Endothelial cell of umbilical vein (primary cell): ENCODE results near the gene LRRC56. TPM values are rescaled to one million over a fixed set of nuclear protein-coding genes. Genes with fewer than 3 reads are reported as not detected.

Experiments used
- BruUV-seq: library from RNA; stranded (reverse); fragments of 400-500 nt; replicated peaks from 2 replicates; lab custom pipeline; 2021; lab: Mats Ljungman, UMichigan
- CTCF ChIA-PET: fragments of 300-600, 350-600 bp; sonication (Branson Sonifier 250); formaldehyde crosslinking; loops from one replicate; lab custom pipeline; 2021; ENCODE audit warnings: antibody characterized with exemption, inconsistent platforms; lab: Charles Lee
- POLR2A ChIA-PET: fragments of 300-600, 350-600 bp; sonication (Branson Sonifier 250); formaldehyde crosslinking; loops from one replicate; lab custom pipeline; 2021; ENCODE audit warnings: antibody characterized with exemption, inconsistent platforms; lab: Charles Lee
- DNase-seq: peaks from one replicate; pipeline ENCODE4 v3.0.0-alpha.2; 2011; ENCODE audit warnings: low read depth, low spot score
- FAIRE-seq: peaks from 2 replicates; lab custom pipeline; 2011; peaks lifted over from hg19 to GRCh38; lab: Jason Lieb, UNC
- H2AFZ ChIP-seq: 2 replicates; pipeline ENCODE4 v1.6.0; 2012; ENCODE audit warnings: low read depth, low read length, control low read depth, inconsistent platforms
- H3K27ac ChIP-seq: 2 replicates; pipeline ENCODE4 v1.5.1; 2011; ENCODE audit warnings: low read depth, mild to moderate bottlenecking, control low read depth, low read length, moderate library complexity; ENCODE audit not compliant: insufficient read depth
- H3K27me3 ChIP-seq, 2 experiments: 2 replicates each; pipeline versions ENCODE4 v1.6.0 to v1.6.1; 2011; ENCODE audit warnings: low read length in 2 of 2, mixed read lengths in 1 of 2; ENCODE audit not compliant: control insufficient read depth in 2 of 2, insufficient read depth in 2 of 2
- H3K36me3 ChIP-seq, 2 experiments: 2 replicates in 1 of 2; 3 replicates in 1 of 2; pipeline ENCODE4 v1.5.1; 2011; ENCODE audit warnings: low read length in 2 of 2, mild to moderate bottlenecking in 1 of 2, moderate library complexity in 1 of 2; ENCODE audit not compliant: control insufficient read depth in 2 of 2, insufficient read depth in 2 of 2; ENCODE audit errors: extremely low read depth in 1 of 2
- H3K4me1 ChIP-seq: 3 replicates; pipeline ENCODE4 v1.5.1; 2011; ENCODE audit warnings: mild to moderate bottlenecking, low read length; ENCODE audit not compliant: control insufficient read depth, insufficient read depth; ENCODE audit errors: extremely low read depth
- H3K4me2 ChIP-seq: 2 replicates; pipeline ENCODE4 v1.6.1; 2011; ENCODE audit warnings: low read length, control low read depth, mixed read lengths; ENCODE audit not compliant: insufficient read depth
- H3K4me3 ChIP-seq, 3 experiments: fragments of 200-600 bp in 1 of 3; sonication (generic), shearing (Covaris generic) in 1 of 3; replicated peaks in 1 of 3; 2 replicates each; pipeline ENCODE4 v1.5.1; 2011 to 2016; ENCODE audit warnings: control low read depth in 3 of 3, low read length in 3 of 3, mild to moderate bottlenecking in 2 of 3, inconsistent platforms in 1 of 3, low read depth in 1 of 3, moderate library complexity in 1 of 3; ENCODE audit not compliant: insufficient read depth in 1 of 3
- H3K79me2 ChIP-seq: 2 replicates; pipeline ENCODE4 v1.6.0; 2012; ENCODE audit warnings: low read length, inconsistent platforms; ENCODE audit not compliant: control insufficient read depth, insufficient read depth
- H3K9ac ChIP-seq: replicated peaks from 2 replicates; pipeline ENCODE3; 2011; ENCODE audit warnings: low read length, control low read depth; ENCODE audit not compliant: insufficient read depth; ENCODE audit errors: extremely low read depth
- H3K9me1 ChIP-seq: replicated peaks from 3 replicates; pipeline ENCODE4 v1.6.0; 2011; ENCODE audit warnings: mild to moderate bottlenecking, low read length; ENCODE audit not compliant: control insufficient read depth, insufficient read depth; ENCODE audit errors: extremely low read depth
- H3K9me3 ChIP-seq: replicated peaks from 2 replicates; pipeline ENCODE4 v1.5.1; 2012; ENCODE audit warnings: low read length, inconsistent platforms; ENCODE audit not compliant: control insufficient read depth, insufficient read depth
- H4K20me1 ChIP-seq: replicated peaks from 2 replicates; pipeline ENCODE3; 2011; ENCODE audit warnings: mild to moderate bottlenecking, low read length; ENCODE audit not compliant: control insufficient read depth, insufficient read depth; ENCODE audit errors: extremely low read depth
- EZH2 ChIP-seq: IDR thresholded peaks from 2 replicates; pipeline ENCODE4 v1.6.1; 2012; ENCODE audit warnings: borderline replicate concordance, low read depth, mild to moderate bottlenecking, moderate library complexity, low read length, inconsistent platforms; ENCODE audit not compliant: severe bottlenecking
- FOS ChIP-seq: IDR thresholded peaks from 2 replicates; pipeline ENCODE4 v1.6.1; 2011; ENCODE audit warnings: mild to moderate bottlenecking, low read length, moderate library complexity, borderline replicate concordance; ENCODE audit not compliant: insufficient read depth
- GATA2 ChIP-seq: IDR thresholded peaks from 2 replicates; pipeline ENCODE4 v1.7.0; 2011; ENCODE audit warnings: low read depth, mild to moderate bottlenecking, moderate library complexity, mixed read lengths, low read length; ENCODE audit not compliant: insufficient read length, insufficient read depth
- JUN ChIP-seq: IDR thresholded peaks from 2 replicates; pipeline ENCODE4 v1.6.1; 2011; ENCODE audit warnings: borderline replicate concordance, low read depth; ENCODE audit not compliant: insufficient read length, insufficient read depth
- MYC ChIP-seq: IDR thresholded peaks from one replicate; pipeline ENCODE4 v1.6.1; 2011; ENCODE audit warnings: mild to moderate bottlenecking, low read depth, low read length
- POLR2A ChIP-seq: IDR thresholded peaks from 2 replicates; pipeline ENCODE4 v1.6.1; 2012; ENCODE audit warnings: low read depth, mild to moderate bottlenecking, control low read depth, low read length
- POLR2AphosphoS5 ChIP-seq: IDR thresholded peaks from 2 replicates; pipeline ENCODE4 v1.6.1; 2012; ENCODE audit warnings: low read depth, mild to moderate bottlenecking, control low read depth, low read length, moderate library complexity; ENCODE audit not compliant: insufficient read depth
- dilution Hi-C: fragments of 300-500 bp; cut with MboI; formaldehyde crosslinking; loops from one replicate; pipeline ENCODE4 v1.15.0; 2019; ENCODE audit warnings: low sequenced_read_pairs; ENCODE audit not compliant: extremely low pct_ligation_motif_present
- intact Hi-C: fragments of 100-400 bp; cut with micrococcal nuclease; formaldehyde crosslinking; loops from one replicate; pipeline ENCODE4 v1.10.0; 2022
- polyA plus RNA-seq, 4 experiments: library from polyadenylated mRNA; depleted of rRNA in 3 of 4; stranded (reverse) in 3 of 4; unstranded in 1 of 4; fragments of >200 nt; gene quantifications; 2 replicates each; pipeline versions ENCODE4 v1.2.1 to v1.2.3, GENCODE V29; 2011 to 2012; ENCODE audit warnings: missing spikeins in 1 of 4
- total RNA-seq: library from RNA; stranded (reverse); gene quantifications from 2 replicates; pipeline ENCODE4 v1.2.3, GENCODE V29; 2021
- TF ChIP-seq, protein P1 (sequence below): IDR thresholded peaks from 2 replicates; pipeline ENCODE4 v1.6.1; 2011; ENCODE audit not compliant: insufficient read depth, insufficient read length
- TF ChIP-seq, protein P2 (sequence below), 2 donors: IDR thresholded peaks; 1 replicate in 1 of 2; 2 replicates in 1 of 2; pipeline ENCODE4 v1.5.1; 2011; ENCODE audit warnings: low read length in 2 of 2, mild to moderate bottlenecking in 2 of 2, moderate library complexity in 2 of 2, control low read depth in 1 of 2, inconsistent platforms in 1 of 2, low read depth in 1 of 2; ENCODE audit not compliant: insufficient read depth in 1 of 2; ENCODE audit errors: extremely low read depth in 1 of 2

Gene LRRC56
- total and polyA plus RNA-seq, 2 donors (not counting 3 experiments of a cell fraction or from before 2014, with no cell fraction given), result 0.47 to 0.55 TPM

DNA sequence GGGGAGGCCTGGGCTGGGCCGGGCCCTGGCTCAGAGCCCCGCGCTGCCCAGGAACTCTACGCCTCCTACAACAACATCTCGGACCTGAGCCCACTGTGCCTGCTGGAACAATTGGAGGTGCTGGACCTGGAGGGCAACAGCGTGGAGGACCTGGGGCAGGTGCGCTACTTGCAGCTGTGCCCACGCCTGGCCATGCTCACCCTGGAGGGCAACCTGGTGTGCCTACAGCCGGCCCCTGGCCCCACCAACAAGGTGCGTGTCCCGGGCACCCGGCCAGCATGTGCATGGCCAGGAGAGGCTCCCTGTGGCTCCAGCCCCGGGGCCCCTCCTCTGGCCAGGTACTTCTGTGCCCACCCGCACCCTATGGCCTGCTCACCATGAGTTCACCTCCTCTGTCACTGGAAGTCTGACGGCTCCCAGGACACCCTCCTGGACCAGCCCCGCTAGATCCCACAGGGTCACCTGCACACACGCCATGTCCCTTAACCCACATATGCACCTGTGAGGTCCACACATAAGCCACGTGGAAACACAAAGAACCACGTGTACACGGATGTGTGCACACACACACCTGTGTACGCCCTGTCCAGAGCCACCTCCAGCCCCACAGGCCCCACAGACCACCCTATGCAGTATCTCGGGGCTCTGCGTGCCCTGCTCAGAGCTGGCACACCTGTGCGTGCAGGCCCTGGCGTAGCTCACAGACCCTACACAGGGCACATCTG lies 12.9 kb downstream of the LRRC56 start:
- no peak overlapping the region for H3K4me3 ChIP-seq
- dilution Hi-C loops, result no loop called here
- peaks cover 1% of the 10 kb centered on the region for H3K4me1 ChIP-seq
- H3K4me2 ChIP-seq, result no peak overlapping the region
- FAIRE-seq (no peak), DNase-seq (no peak)
- peaks cover 1% of the 10 kb centered on the region in 2 experiments for H3K27me3 ChIP-seq
- no peaks in the 10 kb centered on the region for H4K20me1 ChIP-seq
- H3K9me3 ChIP-seq, result no peaks in the 10 kb centered on the region
- no peak overlapping the region for H3K9ac ChIP-seq
- no TSS peak for BruUV-seq
- no peak overlapping the region for H2AFZ ChIP-seq
- ChIA-PET POLR2A (no interaction called here), CTCF (interaction anchor here (1.0 kb wide), 1 partner anchor 176 kb away, joined by 3 read pairs; no protein-coding TSS in a partner anchor)
- no peaks in the 10 kb centered on the region for H3K79me2 ChIP-seq
- no peaks in the 10 kb centered on the region for H3K9me1 ChIP-seq
- no peaks in the 10 kb centered on the region for H3K36me3 ChIP-seq
- TF ChIP-seq, protein P1, sequence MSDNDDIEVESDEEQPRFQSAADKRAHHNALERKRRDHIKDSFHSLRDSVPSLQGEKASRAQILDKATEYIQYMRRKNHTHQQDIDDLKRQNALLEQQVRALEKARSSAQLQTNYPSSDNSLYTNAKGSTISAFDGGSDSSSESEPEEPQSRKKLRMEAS, result no peak
- TF ChIP-seq EZH2, result no peak
- no peak for TF ChIP-seq FOS
- no peak for TF ChIP-seq GATA2
- no peak for TF ChIP-seq MYC
- TF ChIP-seq POLR2A, result no peak
- no peak for TF ChIP-seq JUN
- TF ChIP-seq POLR2AphosphoS5, result no peak
- TF ChIP-seq, protein P2, sequence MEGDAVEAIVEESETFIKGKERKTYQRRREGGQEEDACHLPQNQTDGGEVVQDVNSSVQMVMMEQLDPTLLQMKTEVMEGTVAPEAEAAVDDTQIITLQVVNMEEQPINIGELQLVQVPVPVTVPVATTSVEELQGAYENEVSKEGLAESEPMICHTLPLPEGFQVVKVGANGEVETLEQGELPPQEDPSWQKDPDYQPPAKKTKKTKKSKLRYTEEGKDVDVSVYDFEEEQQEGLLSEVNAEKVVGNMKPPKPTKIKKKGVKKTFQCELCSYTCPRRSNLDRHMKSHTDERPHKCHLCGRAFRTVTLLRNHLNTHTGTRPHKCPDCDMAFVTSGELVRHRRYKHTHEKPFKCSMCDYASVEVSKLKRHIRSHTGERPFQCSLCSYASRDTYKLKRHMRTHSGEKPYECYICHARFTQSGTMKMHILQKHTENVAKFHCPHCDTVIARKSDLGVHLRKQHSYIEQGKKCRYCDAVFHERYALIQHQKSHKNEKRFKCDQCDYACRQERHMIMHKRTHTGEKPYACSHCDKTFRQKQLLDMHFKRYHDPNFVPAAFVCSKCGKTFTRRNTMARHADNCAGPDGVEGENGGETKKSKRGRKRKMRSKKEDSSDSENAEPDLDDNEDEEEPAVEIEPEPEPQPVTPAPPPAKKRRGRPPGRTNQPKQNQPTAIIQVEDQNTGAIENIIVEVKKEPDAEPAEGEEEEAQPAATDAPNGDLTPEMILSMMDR (IDR thresholded peaks at IDR 0.05; ENCODE audit: extremely low read depth in 1 of 2, insufficient read depth in 1 of 2, low read depth in 1 of 2, low read length in 2 of 2), result no peak
- intact Hi-C loops, result no loop called here
- H3K27ac ChIP-seq, result no peak overlapping the region
